ENCODE results near the gene UFD1.

Gene UFD1

DNA sequence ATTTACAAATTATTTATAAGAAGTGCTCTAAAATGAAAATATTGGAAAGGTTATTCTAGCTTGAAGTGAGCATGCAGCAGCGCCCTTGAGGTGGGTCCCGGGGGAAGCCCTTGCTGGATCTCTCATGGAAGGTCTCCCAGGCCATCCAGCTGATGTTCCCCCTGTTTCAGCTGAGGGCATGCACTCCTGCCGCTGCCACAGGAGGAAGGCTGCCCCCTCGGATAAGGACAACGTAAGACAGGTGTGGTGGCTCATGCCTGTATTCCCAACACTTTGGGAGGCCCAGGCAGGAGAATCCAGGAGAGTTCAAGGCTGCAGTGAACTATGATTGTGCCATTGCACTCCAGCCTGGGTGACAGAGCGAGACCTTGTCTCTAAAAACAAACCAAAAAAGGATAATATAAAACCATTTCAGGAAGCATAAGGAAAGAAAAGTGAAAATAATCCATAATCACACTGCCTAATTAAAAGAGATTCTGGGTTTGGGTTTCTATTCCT is 15.7 kb upstream of the UFD1 start:
- no peak for DNase-seq

DNA sequence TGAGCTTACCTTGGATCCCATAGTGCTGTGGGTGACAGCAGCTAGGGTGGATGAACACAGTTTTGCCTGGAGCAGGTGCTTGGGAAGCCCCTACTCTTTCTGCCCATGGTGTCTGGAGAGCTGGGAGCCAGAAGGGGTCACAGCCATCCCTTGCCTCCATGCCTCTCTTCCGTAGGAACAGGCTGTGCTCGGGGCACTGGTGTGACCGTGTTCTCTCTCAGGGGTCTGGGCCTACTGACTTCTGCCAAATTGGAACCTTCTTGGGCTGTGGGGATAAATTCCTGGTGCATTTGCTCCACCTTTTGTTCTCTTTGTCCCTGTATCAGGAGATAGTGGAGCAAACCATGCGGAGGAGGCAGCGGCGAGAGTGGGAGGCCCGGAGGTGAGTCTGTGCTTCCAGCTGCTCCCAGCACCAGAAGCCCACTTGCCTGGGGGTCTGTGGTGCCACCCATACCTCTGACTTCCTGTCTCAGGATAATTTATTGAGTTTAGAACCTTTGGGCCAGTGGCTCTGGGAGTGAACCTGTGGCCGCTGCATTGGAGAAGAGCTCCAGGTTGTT is 15.1 kb upstream of the UFD1 start:
- no peak for DNase-seq

DNA sequence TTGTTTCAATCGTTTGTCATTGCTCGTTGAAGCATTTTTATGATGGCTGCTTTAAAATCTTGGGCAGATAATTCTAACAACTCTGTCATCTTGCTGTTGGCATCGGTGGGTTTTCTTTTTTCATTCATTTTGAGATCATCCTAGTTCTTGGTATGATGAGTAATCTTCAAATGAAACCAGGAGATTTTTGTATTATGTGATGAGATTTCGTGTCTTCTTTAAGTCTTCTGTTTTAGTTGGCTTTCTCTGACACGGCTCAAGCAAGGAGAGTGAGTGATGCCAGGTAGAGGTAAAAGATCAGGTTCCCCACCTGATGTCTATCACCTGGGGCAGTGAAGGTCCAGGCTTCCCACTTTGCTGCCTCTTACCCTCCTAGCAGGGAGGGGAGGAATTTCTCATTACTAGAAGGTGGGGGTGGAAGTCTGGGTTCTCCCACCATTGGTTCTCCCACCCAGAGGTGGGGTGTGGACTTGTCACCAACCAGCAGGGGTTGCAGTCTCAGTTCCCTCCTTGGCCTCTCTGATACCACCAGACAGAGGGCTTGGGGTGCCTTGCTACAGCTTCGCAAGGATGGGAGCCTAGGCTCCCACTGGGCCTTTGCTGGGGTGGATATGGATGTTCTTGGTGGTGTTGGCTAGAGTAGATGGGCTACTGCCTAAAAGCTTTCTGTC is 13.6 kb upstream of the UFD1 start:
- DNase-seq, result no peak

DNA sequence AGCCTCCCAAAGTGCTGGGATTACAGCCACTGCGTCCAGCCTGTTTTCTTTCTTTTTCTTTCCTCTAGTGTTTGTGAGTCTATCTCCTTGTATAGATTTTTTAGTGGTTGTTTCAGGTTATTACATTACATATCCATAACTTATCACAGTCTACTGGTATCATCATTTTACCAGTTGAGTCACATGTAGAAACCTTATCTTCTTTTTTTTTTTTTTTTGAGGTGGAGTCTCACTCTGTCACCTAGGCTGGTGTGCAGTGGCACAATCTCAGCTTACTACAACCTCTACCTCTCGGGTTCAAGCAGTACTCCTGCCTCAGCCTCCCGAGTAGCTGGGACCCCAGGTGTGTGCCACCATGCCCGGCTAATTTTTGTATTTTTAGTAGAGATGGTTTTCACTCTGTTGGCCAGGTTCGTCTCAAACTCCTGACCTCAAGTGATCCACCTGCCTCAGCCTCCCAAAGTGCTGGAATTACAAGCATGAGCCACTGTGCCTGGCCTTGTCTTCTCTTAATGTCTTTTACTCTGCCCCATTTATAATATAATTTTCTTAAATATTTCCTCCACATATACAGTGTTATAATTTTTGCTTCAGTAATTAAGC is 11.7 kb upstream of the UFD1 start:
- DNase-seq, result no peak

DNA sequence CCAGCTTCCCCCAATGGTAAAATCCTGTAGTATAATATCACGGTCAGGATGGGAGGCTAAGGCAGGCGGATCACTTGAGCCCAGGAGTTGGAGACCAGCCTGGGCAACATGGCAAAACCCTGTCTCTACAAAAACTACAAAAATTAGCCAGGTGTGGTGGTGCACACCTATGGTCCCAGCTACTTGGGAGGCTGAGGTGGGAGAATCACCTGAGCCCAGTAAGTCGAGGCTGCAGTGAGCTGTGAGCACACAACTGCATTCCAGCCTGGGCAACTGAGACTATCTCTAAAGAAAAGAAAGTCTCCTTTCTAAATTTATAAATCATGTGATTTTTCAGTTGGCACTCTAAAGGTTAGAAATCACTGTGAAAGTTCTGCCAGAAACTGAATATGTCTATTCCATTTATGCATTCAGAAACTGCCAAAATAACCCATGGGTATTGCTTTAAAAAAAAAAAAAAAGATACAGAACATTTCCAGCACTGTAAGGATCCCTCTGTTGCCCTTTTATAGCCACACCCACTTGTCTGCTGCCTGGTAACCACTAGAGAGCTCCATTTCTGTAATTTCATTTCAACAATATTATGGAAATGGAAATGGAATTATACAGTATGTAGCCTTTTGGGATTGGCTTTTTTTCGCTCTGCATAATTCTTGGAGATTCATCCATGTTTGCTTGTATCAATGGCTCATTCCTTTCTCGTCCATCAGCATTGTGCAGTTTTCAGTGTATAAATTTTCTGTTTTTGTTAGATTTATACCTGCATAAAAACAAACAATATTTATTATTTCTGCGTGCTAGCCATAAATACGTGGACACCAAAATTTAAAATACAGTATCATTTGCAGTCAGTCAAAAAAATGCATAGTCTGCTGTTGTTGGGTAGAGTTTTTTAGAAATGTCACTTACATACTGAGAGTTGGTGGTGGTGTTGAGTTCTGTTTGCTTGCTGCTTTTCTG is 10.2 kb upstream of the UFD1 start:
- DNase-seq, result no peak

DNA sequence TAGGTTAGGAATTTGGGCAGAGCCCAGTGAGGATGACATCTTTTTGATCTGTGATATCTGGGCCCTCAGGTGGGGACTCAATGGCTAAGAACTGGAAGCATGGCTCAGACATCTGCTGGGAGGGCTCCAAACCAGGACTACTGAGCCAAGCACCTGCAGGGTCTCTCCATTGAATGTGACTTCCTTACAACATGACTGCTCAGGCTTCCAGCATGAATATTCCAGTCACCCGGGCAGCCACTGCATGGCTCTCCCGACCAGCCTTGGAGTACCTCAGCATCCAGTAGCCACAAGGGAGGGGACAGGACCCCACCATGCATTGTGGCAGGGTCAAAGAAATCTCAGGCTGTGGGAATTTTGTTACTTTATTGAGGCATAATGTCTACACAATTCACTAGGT is 9.3 kb upstream of the UFD1 start:
- DNase-seq, result no peak

DNA sequence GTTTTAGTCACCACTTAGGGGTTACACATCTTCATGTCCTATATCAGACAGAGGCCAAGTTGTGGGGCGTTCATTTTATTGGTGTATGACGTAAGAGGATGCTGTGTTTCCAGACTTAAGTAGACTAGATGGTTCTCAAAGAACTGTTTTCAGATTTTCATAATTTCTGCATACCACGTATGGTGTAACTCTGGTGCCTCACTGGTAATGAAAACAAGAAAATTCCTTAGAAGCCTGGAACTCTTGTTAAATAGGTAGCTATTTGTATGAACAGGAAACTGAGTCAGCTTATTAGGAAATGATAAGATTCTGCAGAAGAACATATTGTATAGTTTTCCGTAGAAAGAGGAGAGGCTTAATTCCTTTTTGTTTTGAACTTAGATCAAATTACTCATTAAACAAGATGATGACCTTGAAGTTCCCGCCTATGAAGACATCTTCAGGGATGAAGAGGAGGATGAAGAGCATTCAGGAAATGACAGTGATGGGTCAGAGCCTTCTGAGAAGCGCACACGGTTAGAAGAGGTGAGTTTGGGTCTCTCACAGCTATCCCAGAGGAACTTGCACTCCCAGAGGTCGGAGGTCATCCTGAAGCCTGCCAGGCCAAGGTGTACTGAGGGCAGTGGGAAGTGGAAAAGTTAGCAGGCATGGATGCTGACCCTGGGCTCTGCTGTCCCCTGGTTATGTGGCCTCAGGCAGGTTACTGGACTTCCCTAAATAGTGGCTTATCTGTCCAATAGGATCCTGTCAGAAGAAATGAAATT is 4.7 kb upstream of the UFD1 start:
- DNase-seq, result no peak

DNA sequence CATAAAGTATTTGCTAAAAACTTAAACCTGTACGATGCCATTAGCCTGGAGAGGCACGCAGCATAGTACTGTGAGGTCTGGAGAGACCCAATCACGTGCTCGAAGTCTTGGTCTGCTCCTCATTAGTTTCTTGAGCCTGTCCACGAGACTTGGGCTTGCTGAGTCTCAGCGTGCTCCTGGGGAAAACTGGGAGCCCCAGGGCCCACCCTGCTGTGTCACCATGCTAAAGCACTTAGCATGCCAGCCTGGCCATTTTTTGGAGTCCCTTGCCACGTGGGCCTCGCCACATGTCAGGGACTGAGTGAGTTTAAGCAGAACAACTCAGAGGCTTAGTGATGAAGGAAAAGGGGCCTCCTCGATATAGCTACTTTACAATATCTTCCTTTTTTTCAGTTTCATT is 3.3 kb upstream of the UFD1 start:
- DNase-seq, result no peak

DNA sequence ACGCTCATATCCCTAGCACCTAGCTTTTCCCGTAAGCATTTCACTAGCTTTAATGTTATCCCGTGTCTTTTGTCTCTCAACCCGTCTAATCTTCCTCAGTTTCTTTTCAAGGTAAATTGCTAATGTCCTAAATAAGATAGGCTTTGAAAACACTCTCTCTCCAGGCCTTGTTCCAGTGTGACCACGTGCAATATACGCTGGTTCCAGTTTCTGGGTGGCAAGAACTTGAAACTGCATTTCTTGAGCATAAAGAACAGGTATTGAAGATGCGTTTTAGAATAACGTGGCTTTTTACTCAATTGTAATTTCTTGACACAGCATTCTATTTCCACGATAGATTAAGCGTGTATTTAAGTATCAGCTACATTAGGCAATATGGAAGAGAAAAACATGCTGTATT is 1.8 kb upstream of the UFD1 start:
- no peak for DNase-seq

DNA sequence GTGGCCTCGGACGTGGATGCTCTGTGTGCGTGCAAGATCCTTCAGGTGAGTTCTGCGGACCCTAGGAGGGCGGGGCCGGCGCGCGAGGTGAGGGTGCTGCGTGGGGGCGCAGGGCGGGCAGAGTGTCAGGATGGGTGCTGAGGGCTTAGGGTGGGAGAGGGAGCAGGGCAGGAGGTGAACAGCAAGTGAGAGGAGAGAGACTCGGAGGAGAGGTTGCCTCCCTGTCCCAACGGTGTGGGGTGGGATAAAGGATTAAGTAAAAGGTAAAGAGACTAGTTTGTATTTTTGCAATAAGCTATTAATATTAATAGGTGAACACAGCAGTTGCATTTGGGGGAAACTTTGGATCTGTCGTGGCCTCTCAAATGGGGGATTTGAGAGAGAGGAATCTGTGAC is 1.2 kb upstream of the UFD1 start:
- DNase-seq, result no peak

DNA sequence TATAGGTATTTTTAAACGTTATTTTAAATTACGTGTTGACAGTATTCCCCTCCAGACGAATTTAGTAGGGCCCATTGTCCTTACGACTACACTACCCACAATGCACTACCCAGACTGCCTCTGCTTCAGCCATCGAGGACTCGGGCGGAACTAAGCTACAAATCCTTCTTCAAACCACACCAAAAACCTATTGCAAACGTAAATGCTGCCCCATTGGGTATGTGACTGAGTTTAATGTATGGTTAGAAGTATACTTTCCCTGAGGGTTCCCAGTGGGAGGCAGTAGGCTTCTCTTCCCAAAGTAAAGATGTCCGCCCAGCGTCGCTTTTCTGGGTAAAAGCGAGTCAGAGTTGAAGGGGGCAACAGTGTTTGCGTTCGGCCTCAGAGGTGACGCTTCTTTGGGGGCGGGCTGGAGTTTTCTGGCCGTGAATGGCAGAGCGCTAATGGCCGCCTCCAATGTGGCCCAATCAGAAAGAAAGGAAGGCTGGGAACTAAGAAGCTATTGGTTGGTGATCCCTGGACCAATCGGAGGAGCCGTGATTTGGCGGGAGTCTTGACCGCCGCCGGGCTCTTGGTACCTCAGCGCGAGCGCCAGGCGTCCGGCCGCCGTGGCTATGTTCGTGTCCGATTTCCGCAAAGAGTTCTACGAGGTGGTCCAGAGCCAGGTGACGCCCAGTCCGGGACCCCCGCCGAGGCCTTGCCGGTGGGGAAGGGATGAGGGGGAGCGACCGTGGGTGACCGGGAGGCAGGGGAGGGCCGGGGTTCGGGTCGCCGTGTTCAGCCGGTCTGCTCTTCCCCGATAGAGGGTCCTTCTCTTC is 571 bp upstream of the UFD1 start, which contains the start of gene CDC45:
TSS of gene CDC45 (plus strand) at position 566 of the 818 bp plus-strand sequence. CDS start at position 615, 49 bp downstream.
- peak; percentile 96 for DNase-seq

DNA sequence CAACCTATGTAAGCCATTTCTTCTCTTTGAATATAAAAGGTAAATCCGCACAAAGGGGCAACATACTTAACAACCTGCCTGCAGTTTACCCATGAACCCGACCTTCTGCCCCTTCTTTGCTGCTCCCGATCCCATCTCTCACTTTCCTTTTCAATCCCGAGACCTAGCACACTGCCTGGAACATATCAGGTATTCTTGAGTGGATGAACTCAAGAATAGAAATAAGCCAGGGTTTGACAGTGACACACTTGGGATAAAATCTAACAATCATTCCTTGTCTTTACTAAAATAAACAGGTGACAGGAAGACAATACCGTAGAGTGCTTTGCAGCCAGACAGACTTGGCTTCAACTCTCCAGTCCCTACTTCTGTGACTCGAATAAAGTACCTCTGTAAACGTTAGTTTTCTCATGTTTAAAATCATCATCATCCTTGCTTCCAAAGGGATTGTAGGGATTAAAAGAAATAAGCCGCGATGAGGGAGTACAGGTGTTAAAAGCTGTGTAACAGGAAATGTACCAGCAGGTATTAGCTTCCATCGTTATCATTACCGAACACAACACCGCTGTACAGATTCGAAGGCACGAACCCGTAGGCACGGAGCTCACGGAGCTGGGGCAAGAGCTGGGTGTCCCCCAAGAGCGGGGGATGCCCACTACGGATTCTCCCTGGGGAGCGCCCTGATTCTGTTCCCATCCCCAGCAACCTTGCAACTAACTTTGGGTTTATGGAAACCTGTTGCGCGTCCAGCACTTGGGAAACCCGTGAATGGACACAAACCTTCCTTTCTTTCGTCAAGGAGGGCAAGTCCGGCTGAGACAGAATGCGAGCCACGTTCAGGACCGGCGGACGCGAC is 720 bp downstream of the UFD1 start:
- DNase-seq, result no peak

DNA sequence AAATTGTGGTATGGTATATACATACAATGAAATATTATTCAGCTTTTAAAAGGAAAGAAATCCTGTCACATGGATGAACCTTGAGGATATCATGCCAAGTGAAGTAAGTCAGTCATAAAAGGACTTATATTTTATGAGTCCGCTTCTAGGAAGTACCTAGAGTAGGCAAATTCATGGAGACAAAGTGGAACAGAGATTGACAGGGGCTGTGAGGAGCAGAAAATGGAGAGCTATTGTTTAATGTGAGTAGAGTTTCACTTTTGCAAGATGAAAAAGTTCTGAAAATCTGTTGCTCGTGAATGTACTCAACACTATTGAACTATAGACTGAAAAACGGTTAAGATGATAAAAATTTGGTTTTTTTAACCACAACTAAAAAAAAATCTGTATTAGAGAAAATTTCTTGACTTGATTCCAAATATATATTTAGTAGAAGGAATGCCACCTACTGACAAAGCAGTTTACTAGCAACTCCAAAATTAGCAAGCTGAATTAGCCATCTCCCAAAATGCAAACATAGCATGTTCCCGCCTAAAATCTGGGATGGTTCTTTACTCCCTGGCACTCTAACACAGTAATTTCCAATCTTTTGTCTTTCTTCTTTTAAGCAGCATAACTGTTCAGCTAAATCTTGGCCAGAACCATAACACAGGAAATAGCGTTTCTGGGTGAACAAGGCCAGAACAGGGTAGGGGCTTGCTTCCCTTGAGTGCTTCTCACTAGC is 1.5 kb downstream of the UFD1 start:
- DNase-seq, result no peak

DNA sequence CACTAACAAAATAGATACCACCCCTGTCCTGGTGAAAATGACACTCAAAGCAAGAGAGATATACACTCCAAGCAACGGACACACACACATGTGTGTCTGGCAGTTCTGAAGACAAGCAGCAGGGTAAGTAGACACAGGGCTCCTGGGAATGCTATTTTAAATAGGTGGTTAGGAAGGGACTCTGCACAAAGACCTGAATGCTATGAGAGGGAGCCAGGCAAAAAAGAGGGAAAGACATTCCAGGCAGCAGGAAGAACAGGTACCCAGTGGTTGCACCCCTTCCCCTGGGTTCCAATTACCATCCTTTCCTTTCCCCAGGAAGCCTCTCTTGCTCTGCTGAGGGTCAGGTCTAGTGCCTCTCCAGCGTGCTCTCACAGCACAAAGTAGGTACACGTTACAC is 3.0 kb downstream of the UFD1 start:
- DNase-seq, result no peak

DNA sequence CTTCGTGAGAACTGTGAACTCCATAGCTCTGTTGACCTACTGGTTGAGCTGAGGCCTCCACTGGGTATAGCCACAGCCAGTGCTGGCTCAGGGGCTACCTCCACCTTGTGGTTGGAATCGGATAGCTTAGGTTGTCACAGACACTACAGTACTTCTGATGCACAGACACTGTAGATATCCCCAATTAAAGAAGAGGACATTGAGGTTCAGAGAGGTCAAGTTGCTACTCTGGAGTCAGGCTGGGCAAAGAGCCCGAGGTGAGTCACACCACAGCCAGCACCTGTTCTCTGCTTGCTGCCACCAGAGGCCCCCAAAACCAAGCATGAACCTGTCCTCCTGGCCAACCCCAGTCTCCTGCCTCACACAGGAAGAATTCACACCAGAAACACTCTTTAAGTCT is 5.4 kb downstream of the UFD1 start:
- DNase-seq, result no peak

DNA sequence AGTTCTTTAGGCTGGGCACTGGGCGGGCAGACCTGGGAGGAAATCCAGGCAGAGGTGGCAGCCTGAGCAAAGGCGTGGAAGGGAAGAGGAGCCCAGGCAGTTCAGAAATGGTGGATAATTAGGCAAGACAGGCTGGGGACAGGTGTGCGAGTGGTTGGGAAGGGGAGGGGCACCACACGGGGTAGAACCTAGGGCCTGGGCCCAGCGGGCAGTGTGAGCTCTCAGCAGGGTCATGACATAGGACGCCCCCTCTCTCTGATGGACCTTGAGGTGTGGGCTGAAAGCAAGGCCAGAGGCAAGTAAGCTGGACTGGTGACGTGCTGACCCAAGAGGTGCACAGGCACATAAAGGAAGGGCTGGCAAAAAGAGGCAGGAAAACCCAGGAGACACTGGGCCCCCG is 6.8 kb downstream of the UFD1 start:
- DNase-seq, result no peak

DNA sequence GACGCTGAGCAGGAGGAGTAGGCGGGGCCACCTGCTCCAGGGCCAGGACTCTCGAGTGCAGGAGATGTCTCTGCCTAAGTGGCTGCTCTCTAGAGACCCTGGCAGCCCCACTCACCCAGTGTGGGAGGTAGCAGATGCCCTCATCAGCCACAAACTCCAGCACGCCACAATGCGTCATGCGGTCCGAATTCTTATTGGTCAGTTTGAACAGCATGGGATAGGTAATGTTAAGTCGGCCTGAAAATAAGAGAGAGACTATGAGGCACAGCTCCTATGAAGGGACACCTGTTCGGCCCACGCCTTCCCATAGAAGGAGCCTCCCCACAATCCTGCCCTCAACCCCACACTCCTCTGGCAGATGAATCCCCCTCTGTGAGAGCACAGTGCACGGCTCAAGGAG is 7.4 kb downstream of the UFD1 start:
- no peak for DNase-seq

DNA sequence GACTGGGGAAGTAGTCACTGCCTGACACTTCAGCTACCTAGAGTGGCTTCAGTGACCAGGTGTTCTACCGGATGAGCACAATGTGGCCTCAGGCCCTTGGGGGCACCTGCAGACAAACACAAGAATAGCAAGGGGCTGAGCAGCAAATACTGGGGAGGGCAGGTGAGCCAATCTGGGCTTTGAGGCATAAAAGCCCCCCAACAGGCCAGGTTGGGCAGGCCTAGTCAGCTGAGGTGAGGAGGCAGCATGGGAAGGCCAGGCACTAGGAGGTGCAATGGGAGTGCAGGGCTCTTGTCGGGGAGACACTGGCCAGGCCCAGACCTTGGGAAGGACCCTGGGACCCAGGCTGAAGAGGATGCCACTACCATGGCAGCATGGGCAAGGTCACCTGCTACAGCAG is 9.0 kb downstream of the UFD1 start:
- no peak for DNase-seq

DNA sequence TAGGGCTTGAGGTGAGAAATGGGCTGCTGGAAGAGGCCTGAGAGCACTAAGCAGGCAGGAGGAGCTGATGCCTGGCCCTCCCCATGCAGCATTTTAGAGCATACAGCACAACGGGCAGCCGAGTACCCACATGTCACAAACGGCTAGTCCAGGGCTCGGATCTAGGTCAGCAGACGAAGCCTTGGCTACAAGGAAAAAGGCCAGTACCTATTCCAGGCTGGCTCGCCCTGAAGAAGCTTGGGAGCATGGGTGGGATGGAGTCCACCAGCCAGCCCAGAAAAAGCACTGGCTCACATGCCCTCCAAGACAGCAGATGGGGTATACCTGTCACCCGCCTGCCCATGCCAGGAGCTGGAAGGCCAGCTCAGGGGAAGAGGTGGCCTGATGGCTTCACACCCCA is 9.6 kb downstream of the UFD1 start:
- no peak for DNase-seq

DNA sequence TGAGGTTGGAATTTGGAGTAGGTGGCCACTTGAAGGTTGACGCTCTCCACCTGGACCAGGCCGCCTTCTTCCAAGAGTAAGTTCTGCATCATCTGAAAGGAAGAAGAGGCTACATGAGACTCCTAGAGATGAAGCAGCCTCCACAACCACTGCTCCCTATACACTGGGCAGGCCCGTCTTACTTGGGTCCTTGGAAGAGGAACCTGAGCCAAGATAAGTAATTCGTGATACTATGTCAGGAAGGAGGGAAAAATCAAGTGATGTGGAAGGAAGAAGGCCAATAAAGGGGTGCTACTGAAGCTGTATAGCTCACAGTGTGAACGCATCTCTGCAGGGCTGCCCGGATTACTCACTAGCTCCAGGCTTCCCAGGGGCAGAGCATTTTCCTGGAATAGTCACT is 11.1 kb downstream of the UFD1 start:
- DNase-seq, result no peak

Measured in CD4-positive, alpha-beta T cell treated with Interleukin-15 for 1 hour (primary cell).